Activated naive CD4-positive, alpha-beta T cell treated with anti-CD3 and anti-CD28 coated beads, Interleukin-2, amount 50 U/mL, for 24 hours (primary cell): ENCODE results near the gene CACNA2D3.

ENCODE experiments used
- H3K27ac Mint-ChIP-seq: one replicate; pipeline ENCODE4 v1.8.0; 2021; ENCODE audit warnings: mild to moderate bottlenecking, mixed read lengths
- H3K27me3 Mint-ChIP-seq: one replicate; pipeline ENCODE4 v1.8.0; 2021; ENCODE audit warnings: mixed read lengths
- H3K36me3 Mint-ChIP-seq: one replicate; pipeline ENCODE4 v1.8.0; 2021; ENCODE audit warnings: mixed read lengths
- H3K4me1 Mint-ChIP-seq: one replicate; pipeline ENCODE4 v1.8.0; 2021; ENCODE audit warnings: mixed read lengths
- H3K4me3 Mint-ChIP-seq: one replicate; pipeline ENCODE4 v1.8.0; 2021; ENCODE audit warnings: mild to moderate bottlenecking, mixed read lengths
- H3K9me3 Mint-ChIP-seq: one replicate; pipeline ENCODE4 v1.8.0; 2021; ENCODE audit warnings: mixed read lengths

Gene CACNA2D3

DNA sequence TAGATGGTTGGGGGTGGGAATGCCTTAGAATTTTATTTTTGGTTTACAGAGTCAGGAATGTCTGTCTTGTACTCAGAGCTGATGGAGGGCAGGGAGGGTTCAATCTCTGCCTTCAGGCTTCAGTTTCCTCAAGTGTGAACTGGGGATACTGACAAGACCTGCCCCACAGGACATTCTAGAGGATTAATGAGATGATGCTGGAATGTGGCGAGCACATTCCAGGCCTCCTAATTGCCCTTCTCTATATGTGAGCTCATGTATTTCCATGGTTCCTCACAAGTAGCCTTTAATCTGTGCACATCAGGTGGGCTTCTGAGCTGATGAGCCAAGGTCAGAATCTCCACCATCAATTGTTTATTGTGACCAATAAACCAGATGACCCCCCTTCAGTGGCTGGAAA lies 90.4 kb downstream of the CACNA2D3 start:
- Mint-ChIP-seq H3K36me3 (no peaks in the 10 kb centered on the region), H3K27me3 (no peaks in the 10 kb centered on the region), H3K9me3 (peaks cover 14% of the 10 kb centered on the region), H3K27ac (no peak overlapping the region), H3K4me3 (no peak overlapping the region), H3K4me1 (no peaks in the 10 kb centered on the region)

DNA sequence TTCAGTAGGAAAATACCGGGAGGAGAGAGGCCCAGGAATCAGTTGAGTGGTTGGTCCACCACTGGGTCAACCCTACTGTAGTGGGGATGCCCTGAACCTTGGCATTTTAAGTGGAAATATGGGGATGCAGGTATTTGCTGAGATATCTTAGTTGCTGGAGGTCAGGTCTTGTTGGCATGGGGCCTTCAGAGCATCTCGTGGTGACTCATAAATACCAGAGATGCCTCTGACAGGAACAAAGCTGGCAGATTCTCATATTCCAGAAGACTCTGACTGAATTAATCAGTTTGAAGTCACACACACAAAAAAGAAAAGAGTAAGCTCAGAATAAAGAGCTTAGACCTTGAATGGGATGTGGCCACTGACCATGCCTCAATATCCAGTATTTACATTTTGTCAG lies 91.6 kb downstream of the CACNA2D3 start:
- Mint-ChIP-seq H3K9me3 (peaks cover 9% of the 10 kb centered on the region), H3K36me3 (no peaks in the 10 kb centered on the region), H3K4me1 (no peaks in the 10 kb centered on the region), H3K4me3 (no peak overlapping the region), H3K27me3 (no peaks in the 10 kb centered on the region), H3K27ac (no peak overlapping the region)

DNA sequence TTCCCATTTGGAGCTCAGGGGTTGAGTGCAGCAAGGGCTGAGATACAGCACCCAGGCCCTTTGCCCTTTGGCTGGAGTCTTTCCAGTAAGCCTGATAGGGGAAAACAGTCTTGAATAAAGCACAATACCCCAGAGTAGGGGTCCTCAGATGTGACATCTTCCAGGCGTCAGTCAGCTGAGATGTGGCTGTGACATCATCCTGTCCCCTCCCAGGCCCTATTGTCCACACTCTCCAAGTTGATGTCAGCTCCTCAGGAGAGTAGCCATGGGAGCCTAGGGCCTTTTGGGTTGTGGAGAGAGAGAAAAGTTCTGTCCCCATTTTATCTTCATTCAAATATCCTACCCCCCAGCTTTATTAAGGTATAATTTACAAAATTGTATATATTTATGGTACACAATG lies 92.5 kb downstream of the CACNA2D3 start:
- H3K27me3 Mint-ChIP-seq = no peaks in the 10 kb centered on the region
- no peaks in the 10 kb centered on the region for H3K4me1 Mint-ChIP-seq
- no peak overlapping the region for H3K27ac Mint-ChIP-seq
- no peak overlapping the region for H3K4me3 Mint-ChIP-seq
- peaks cover 8% of the 10 kb centered on the region for H3K9me3 Mint-ChIP-seq
- H3K36me3 Mint-ChIP-seq = no peaks in the 10 kb centered on the region

DNA sequence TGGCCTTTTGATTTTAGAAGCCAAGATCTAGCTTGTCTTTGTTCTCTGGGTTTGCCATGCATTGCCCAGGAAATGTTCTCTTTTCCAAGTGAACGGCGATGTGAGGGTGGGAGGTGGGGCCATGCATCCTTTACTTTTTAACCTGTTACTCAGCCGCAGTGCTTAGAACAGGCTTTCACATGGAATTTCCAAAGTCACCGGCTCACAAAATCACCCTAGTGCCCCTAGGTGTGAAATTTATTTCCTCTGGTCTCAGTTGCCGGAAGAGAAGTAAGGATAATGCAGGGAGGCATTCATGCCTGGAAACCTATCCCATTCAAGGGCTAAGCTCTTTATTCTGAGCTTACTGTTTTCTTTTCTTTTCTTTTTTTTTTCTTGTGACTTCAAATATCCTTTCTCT lies 93.2 kb downstream of the CACNA2D3 start:
- H3K4me1 Mint-ChIP-seq = no peaks in the 10 kb centered on the region
- no peaks in the 10 kb centered on the region for H3K27me3 Mint-ChIP-seq
- H3K36me3 Mint-ChIP-seq = no peaks in the 10 kb centered on the region
- H3K4me3 Mint-ChIP-seq = no peak overlapping the region
- no peak overlapping the region for H3K27ac Mint-ChIP-seq
- peaks cover 8% of the 10 kb centered on the region for H3K9me3 Mint-ChIP-seq

DNA sequence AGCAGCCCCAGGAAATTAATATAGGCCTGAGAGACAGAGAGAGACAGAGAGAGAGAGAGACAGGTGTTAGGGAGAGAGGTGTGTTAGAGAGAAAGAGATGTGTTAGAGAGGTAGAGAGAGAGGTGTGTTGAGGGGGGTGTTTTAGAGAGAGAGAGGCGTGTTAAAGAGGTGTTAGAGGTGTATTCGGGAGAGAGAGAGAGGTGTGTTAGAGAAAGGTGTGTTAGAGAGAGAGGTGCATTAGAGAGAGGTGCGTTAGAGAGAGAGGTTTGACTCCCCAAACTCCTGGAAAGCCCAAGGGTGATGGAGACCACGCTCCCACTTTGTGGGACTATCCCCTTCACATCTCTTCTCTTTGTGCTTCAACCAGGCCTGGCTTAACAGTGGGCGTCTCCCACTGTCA lies 95.5 kb downstream of the CACNA2D3 start:
- H3K27me3 Mint-ChIP-seq = no peaks in the 10 kb centered on the region
- H3K9me3 Mint-ChIP-seq = peaks cover under 1% of the 10 kb centered on the region
- H3K4me3 Mint-ChIP-seq = no peak overlapping the region
- H3K4me1 Mint-ChIP-seq = no peaks in the 10 kb centered on the region
- H3K27ac Mint-ChIP-seq = no peak overlapping the region
- H3K36me3 Mint-ChIP-seq = no peaks in the 10 kb centered on the region

DNA sequence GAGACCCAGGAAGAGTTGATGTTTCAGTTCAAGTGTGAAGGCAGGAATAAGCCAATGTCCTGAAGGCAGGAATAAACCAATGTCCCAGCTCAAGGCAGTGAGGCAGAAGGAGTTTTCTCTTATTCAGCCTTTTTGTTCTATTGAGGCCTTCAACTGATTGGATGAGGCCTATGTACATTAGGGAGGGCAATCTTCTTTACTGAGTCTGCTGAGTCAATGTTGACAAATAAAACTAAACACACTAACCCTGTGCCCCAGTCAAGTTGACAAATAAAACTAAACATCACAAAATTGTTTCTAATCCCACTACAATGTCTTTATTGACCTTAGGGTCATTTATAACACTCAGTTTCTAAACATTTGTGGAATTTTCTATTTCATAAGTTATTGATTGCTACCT lies 100.0 kb downstream of the CACNA2D3 start:
- H3K27me3 Mint-ChIP-seq = peaks cover 1% of the 10 kb centered on the region
- H3K4me1 Mint-ChIP-seq = no peaks in the 10 kb centered on the region
- peaks cover 11% of the 10 kb centered on the region for H3K9me3 Mint-ChIP-seq
- no peaks in the 10 kb centered on the region for H3K36me3 Mint-ChIP-seq
- no peak overlapping the region for H3K27ac Mint-ChIP-seq
- H3K4me3 Mint-ChIP-seq = no peak overlapping the region

DNA sequence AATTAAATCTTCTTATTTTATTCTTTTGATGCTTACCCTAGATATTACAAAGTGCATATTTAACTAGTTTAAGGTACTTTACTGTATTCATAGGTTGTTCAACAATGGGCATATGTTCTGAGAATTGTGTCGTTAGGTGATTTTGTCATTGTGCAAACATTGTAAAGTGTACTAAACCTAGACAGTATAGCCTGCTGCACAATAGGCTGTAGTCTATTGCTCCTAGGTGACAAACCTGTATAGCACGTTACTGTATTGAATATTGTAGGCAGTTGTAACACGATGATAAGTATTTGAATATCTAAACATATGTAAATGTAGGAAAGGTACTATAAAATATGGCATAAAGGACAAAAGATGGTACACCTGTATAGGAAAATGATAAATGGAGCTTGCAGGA lies 100.7 kb downstream of the CACNA2D3 start:
- peaks cover 1% of the 10 kb centered on the region for H3K27me3 Mint-ChIP-seq
- no peak overlapping the region for H3K4me3 Mint-ChIP-seq
- no peaks in the 10 kb centered on the region for H3K36me3 Mint-ChIP-seq
- H3K9me3 Mint-ChIP-seq = peaks cover 11% of the 10 kb centered on the region
- H3K27ac Mint-ChIP-seq = no peak overlapping the region
- no peaks in the 10 kb centered on the region for H3K4me1 Mint-ChIP-seq

DNA sequence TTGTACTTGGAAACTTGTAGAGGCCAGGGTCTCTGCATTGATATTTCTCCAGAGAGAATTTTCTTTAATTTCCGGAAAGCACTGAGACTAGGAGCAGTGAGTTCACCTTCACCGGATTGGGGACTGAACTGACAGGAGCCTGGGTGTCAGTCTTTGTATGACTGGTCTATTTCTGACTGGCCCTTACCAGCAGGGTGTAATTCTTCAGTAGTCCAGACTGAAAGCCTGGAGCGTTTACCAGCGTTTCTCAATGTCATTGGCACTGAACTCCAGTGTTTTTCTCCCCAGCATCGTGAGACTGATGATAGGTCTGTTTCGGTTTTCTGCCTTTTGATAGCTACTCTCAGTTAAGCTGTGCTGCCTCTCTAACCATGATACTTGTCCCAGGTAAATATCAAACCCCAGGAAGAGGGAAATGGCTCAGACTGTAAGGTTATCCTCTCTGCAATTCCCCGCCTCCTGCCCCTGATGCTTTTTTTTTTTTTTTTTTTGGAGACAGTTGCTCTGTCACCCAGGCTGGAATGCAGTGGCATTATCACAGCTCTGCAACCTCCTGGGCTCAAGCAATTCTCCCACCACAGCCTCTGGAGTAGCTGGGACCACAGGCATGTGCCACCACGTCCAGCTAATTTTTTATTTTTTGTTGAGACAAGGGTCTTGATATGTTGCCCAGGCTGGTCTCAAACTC lies 103.6 kb downstream of the CACNA2D3 start:
- Mint-ChIP-seq H3K4me1 (no peaks in the 10 kb centered on the region), H3K4me3 (no peak overlapping the region), H3K36me3 (no peaks in the 10 kb centered on the region), H3K27ac (no peak overlapping the region), H3K9me3 (peaks cover 11% of the 10 kb centered on the region), H3K27me3 (peaks cover 6% of the 10 kb centered on the region)

DNA sequence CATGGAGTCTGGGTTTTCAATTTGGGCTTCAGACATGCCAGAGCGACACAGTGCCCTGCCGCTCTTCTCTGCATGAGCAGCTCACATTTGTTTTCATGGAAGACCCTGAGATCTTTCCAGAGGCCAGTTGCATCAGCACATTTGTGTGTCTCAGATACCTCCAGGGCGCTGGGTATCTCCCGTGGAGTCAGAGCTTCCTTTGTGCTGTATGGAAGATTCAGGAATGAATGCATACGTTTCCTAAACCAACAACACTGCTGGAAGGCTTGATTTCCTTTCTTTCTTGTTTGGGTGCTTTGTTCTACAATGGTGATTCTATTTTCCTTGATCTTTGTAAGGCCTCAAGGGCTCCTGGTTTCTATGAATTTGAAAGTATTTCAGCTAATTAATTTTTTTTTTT lies 106.5 kb downstream of the CACNA2D3 start:
- peaks cover 8% of the 10 kb centered on the region for H3K27me3 Mint-ChIP-seq
- no peaks in the 10 kb centered on the region for H3K36me3 Mint-ChIP-seq
- H3K27ac Mint-ChIP-seq = no peak overlapping the region
- H3K4me1 Mint-ChIP-seq = no peaks in the 10 kb centered on the region
- H3K4me3 Mint-ChIP-seq = no peak overlapping the region
- peaks cover 6% of the 10 kb centered on the region for H3K9me3 Mint-ChIP-seq

DNA sequence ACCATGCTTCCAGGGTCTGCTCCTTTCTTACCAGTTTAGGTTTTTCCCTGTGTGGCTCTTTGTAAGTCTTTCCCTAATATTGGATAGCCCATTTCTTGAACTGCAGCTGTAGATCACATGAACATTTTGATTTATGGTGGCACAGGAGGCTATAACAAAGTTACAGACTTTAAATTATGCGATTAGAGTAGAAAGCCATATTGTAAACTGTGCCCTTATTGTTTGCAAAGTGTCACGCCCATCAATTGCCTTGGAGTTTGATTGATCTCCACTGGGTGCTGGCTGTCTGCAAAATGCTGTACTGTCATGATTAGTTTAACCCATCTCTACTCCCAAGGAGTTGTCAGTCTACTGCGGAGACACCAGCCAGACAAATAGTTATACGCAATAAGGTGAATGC lies 110.3 kb downstream of the CACNA2D3 start:
- peaks cover 9% of the 10 kb centered on the region for H3K27me3 Mint-ChIP-seq
- H3K36me3 Mint-ChIP-seq = no peaks in the 10 kb centered on the region
- no peak overlapping the region for H3K4me3 Mint-ChIP-seq
- H3K9me3 Mint-ChIP-seq = peaks cover 4% of the 10 kb centered on the region
- no peak overlapping the region for H3K27ac Mint-ChIP-seq
- H3K4me1 Mint-ChIP-seq = no peaks in the 10 kb centered on the region

DNA sequence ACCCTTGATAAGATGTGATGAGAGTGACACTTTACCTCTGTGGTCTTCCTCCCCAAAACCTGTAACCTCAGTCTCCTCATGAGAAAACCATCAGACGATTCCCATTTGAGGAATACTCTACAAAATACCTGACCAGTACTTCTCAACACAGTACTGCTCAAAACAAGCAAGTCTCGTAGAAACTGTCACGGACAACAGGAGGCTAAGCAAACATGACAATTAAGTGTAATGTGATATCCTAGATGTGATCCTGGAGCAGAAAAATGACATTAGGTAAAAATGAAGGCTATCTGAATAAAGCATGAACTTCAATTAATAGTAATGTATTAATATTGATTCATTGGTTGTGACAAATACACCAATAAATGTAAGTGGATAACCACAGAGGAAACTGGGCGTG lies 113.6 kb downstream of the CACNA2D3 start:
- Mint-ChIP-seq H3K27ac (no peak overlapping the region), H3K27me3 (peaks cover 5% of the 10 kb centered on the region), H3K9me3 (peaks cover 4% of the 10 kb centered on the region), H3K4me3 (no peak overlapping the region), H3K4me1 (no peaks in the 10 kb centered on the region), H3K36me3 (no peaks in the 10 kb centered on the region)

DNA sequence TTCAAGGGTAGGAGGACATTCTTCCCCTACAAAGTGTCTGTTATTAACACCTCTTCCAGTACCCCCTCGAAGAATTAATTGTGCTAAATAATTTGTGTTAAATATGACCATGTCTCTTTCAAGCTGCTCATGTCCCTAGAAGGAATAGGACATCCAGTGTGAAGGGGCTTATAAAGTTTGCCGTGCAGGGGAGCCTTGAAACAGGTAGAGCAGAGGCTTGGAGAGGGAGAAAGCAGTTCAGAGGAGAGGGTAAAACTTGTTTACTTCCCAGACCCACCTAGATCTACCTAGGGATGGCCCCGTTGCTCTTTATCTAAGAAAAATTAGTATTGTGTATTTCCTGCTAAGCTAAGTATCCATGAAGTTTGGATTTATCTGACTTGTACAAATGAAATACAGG lies 114.8 kb downstream of the CACNA2D3 start:
- H3K9me3 Mint-ChIP-seq = peaks cover 4% of the 10 kb centered on the region
- H3K27me3 Mint-ChIP-seq = peaks cover 5% of the 10 kb centered on the region
- no peaks in the 10 kb centered on the region for H3K36me3 Mint-ChIP-seq
- no peak overlapping the region for H3K4me3 Mint-ChIP-seq
- H3K27ac Mint-ChIP-seq = no peak overlapping the region
- H3K4me1 Mint-ChIP-seq = no peaks in the 10 kb centered on the region

DNA sequence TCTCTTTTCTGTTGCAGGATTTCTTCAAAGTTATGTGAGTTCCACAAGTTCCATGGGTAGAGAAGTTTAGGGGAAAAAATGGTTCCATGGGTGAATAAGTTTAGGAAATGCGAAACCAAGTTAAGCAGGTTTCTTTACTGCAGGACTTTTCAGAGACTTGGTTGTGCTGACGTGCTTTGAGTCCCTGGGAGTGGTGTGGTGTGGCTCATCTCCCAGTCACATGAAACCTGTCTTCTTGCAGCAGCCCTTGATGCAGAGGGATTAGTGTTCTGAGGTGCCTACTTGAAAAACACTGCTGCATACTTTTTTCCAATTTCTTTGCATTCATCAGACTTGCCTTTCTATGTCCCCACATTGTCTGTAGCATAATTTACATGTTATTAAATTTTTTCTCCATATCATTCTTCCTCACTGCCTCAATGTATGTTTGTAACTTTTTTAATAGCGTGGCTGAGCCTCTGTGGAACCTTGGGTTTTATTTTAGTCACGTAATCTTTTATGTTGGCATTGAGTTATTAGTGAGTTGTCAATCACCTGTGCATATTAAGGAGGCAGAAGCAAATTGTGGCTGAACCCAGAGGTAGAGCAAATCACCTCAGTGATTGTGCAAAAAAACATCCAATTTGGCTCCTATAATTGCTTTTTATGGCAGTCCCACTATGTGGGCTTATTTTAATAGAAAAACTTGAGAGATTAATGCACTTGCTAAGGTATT lies 115.6 kb downstream of the CACNA2D3 start:
- Mint-ChIP-seq H3K4me1 (no peaks in the 10 kb centered on the region), H3K27ac (no peak overlapping the region), H3K36me3 (no peaks in the 10 kb centered on the region), H3K27me3 (peaks cover 2% of the 10 kb centered on the region), H3K4me3 (no peak overlapping the region), H3K9me3 (peaks cover 4% of the 10 kb centered on the region)

DNA sequence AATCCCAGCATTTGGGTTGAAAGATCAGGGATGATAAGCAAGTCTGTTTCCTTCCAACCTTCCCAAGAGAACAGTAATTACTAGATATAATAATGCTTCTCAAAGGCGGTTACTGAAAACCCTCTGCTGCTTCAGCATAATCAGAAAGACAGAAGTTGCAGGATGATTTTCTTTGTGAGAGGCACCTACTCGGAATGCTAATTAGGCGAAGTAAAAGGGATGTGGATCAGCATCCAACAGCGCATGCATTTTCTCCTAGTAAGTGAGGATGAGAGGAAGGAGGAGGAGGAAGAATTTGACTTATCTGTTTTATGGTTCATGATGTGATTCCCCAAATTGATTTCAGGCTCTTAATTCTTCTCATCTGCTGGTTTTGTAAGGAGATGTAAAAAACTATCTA lies 118.0 kb downstream of the CACNA2D3 start:
- no peaks in the 10 kb centered on the region for H3K9me3 Mint-ChIP-seq
- H3K4me1 Mint-ChIP-seq = no peaks in the 10 kb centered on the region
- H3K27me3 Mint-ChIP-seq = peaks cover 1% of the 10 kb centered on the region
- H3K27ac Mint-ChIP-seq = no peak overlapping the region
- no peak overlapping the region for H3K4me3 Mint-ChIP-seq
- no peaks in the 10 kb centered on the region for H3K36me3 Mint-ChIP-seq

DNA sequence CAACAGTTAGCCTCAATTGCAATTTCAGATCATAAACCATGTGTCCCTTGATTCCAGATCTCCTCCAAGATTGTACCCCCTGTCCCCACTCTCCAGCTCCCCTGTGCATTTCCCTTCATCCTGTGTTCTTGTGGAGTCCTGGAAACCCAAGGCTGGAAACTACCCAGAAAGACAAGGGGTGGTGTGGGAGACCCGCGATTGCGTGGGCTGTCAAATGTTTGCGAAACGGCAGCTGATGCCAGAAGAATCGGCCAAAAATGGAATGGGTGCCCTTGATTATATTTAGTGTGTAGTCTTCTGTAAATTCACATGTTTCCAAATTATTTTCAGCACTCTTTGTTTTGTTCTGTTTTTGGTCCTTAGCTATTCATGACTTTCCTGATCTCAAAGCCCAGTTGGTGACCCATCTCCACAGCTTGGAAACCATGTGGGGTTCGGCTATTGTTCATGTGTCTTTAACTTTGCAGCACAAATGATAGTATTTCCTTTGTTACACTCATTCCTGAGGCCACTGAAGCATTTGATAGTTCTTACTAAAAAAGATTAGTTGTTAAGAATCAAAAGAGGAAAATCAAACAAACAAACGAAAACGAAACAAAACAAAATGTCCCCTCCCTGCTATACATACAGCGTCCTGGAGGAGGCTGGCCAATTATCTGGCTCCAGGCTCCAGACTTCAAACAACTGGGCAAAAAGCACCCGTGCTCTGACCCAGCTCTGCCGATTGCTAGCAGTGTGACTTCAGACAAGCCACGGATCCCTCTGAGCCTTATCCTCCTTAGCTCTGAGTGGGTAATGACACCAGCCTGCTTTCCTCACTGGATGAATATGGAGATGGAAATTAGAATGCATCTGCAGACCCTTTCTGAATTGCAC lies 120.9 kb downstream of the CACNA2D3 start:
- H3K9me3 Mint-ChIP-seq = peaks cover 6% of the 10 kb centered on the region
- no peak overlapping the region for H3K4me3 Mint-ChIP-seq
- no peaks in the 10 kb centered on the region for H3K4me1 Mint-ChIP-seq
- no peak overlapping the region for H3K27ac Mint-ChIP-seq
- H3K27me3 Mint-ChIP-seq = no peaks in the 10 kb centered on the region
- H3K36me3 Mint-ChIP-seq = no peaks in the 10 kb centered on the region
